HCT116 (cell line): ENCODE measurements around the gene ECE1. TPM values are rescaled to one million over a fixed set of nuclear protein-coding genes. Genes with fewer than 3 reads are reported as not detected.

Experiments used
- ATAC-seq: fragments of 200-7000 bp; cut with Tn5 transposase; 2 replicates; pipeline ENCODE4 v1.9.1; 2020; ENCODE audit warnings: mild to moderate bottlenecking, moderate library complexity
- BruUV-seq: library from RNA; stranded (reverse); fragments of 400-500 nt; replicated peaks from 2 replicates; lab custom pipeline; 2021; lab: Mats Ljungman, UMichigan
- CTCF ChIA-PET: fragments of 300-600 bp; sonication (Branson Sonifier 250); formaldehyde crosslinking; loops from one replicate; lab custom pipeline; 2021; ENCODE audit warnings: antibody characterized with exemption; lab: Charles Lee
- POLR2A ChIA-PET: fragments of 300-600, 350-600 bp; sonication (Branson Sonifier 250); formaldehyde crosslinking; loops from one replicate; lab custom pipeline; 2021; ENCODE audit warnings: antibody characterized with exemption; lab: Charles Lee
- RAD21 ChIA-PET, 2 experiments: fragments of 300-600 bp; sonication (Branson Sonifier 250); formaldehyde crosslinking; loops; one replicate each; lab custom pipeline; 2023; ENCODE audit warnings: low total read pairs in 2 of 2; ENCODE audit not compliant: uncharacterized antibody in 2 of 2, unreplicated experiment in 2 of 2, low non-redundant PET in 1 of 2; lab: Charles Lee
- DNase-seq: peaks from one replicate; pipeline ENCODE4 v3.0.0-alpha.2; 2010; ENCODE audit warnings: low read depth, low spot score
- H2AFZ ChIP-seq: fragments of 200-600 bp; shearing (Covaris generic), sonication (generic); 2 replicates; pipeline ENCODE4 v1.6.1; 2017; ENCODE audit warnings: low read depth, mixed run types, mixed read lengths, antibody characterized with exemption, low read length; ENCODE audit not compliant: poor library complexity, severe bottlenecking
- H3K27ac ChIP-seq: 2 replicates; pipeline ENCODE4 v1.5.1; 2012; ENCODE audit warnings: low read depth, low read length
- H3K27me3 ChIP-seq: fragments of 200-600 bp; sonication (generic); 2 replicates; pipeline ENCODE4 v1.6.1; 2016; ENCODE audit warnings: mixed run types, low read length, mixed read lengths; ENCODE audit not compliant: insufficient read depth
- H3K36me3 ChIP-seq, 2 experiments: fragments of 200-500 bp in 1 of 2; fragments of 200-600 bp in 1 of 2; sonication (Bioruptor generic) in 1 of 2; sonication (generic) in 1 of 2; 2 replicates each; pipeline versions ENCODE4 v1.5.1 to v1.6.1; 2014 to 2016; ENCODE audit warnings: low read length in 2 of 2, inconsistent platforms in 1 of 2, mixed read lengths in 1 of 2, mixed run types in 1 of 2; ENCODE audit not compliant: insufficient read depth in 2 of 2, control insufficient read depth in 1 of 2
- H3K4me1 ChIP-seq, 2 experiments: fragments of 200-600 bp in 1 of 2; sonication (generic) in 1 of 2; 2 replicates each; pipeline versions ENCODE4 v1.5.1 to v1.6.1; 2012 to 2017; ENCODE audit warnings: low read length in 2 of 2, inconsistent platforms in 1 of 2, mild to moderate bottlenecking in 1 of 2, mixed read lengths in 1 of 2, mixed run types in 1 of 2, moderate library complexity in 1 of 2; ENCODE audit not compliant: insufficient read depth in 2 of 2, control insufficient read depth in 1 of 2
- H3K4me2 ChIP-seq: fragments of 200-600 bp; sonication (generic); 2 replicates; pipeline ENCODE4 v1.6.1; 2017; ENCODE audit warnings: mixed run types, low read length, mixed read lengths
- H3K4me3 ChIP-seq, 2 experiments: fragments of 200-600 bp in 1 of 2; sonication (generic) in 1 of 2; replicated peaks in 1 of 2; 2 replicates each; pipeline ENCODE4 v1.5.1; 2011 to 2016; ENCODE audit warnings: low read length in 2 of 2, control low read depth in 1 of 2, low read depth in 1 of 2, mild to moderate bottlenecking in 1 of 2, mixed read lengths in 1 of 2, mixed run types in 1 of 2
- H3K79me2 ChIP-seq: fragments of 200-600 bp; sonication (generic); 2 replicates; pipeline ENCODE4 v1.6.1; 2017; ENCODE audit warnings: mild to moderate bottlenecking, mixed run types, low read length, moderate library complexity, mixed read lengths; ENCODE audit not compliant: insufficient read depth
- H3K9ac ChIP-seq: fragments of 200-600 bp; sonication (generic); 2 replicates; pipeline ENCODE4 v1.6.1; 2016; ENCODE audit warnings: low read length, mixed read lengths
- H3K9me2 ChIP-seq: fragments of 200-600 bp; sonication (generic), shearing (Covaris generic); 2 replicates; pipeline ENCODE4 v1.6.1; 2017; ENCODE audit warnings: mixed run types, mild to moderate bottlenecking, moderate library complexity; ENCODE audit not compliant: insufficient read depth
- H3K9me3 ChIP-seq, 2 experiments: fragments of 200-500 bp in 1 of 2; fragments of 200-600 bp in 1 of 2; sonication (Bioruptor generic) in 1 of 2; sonication (generic) in 1 of 2; 2 replicates each; pipeline ENCODE4 v1.6.1; 2014 to 2017; ENCODE audit warnings: low read length in 2 of 2, mixed read lengths in 2 of 2, inconsistent platforms in 1 of 2, low read depth in 1 of 2, mild to moderate bottlenecking in 1 of 2, mixed run types in 1 of 2, moderate library complexity in 1 of 2; ENCODE audit not compliant: control insufficient read depth in 1 of 2, insufficient read depth in 1 of 2
- H4K20me1 ChIP-seq: fragments of 200-600 bp; sonication (generic), shearing (Covaris generic); 2 replicates; pipeline ENCODE4 v1.6.1; 2017; ENCODE audit warnings: mixed run types, mild to moderate bottlenecking, moderate library complexity; ENCODE audit not compliant: insufficient read depth
- ATF3 ChIP-seq: IDR thresholded peaks from 2 replicates; pipeline ENCODE4 v1.6.1; 2012
- CEBPB ChIP-seq: IDR thresholded peaks from 2 replicates; pipeline ENCODE4 v1.6.1; 2012; ENCODE audit warnings: low read depth
- EZH2 ChIP-seq: fragments of 200-600 bp; sonication (generic); IDR thresholded peaks from 2 replicates; pipeline ENCODE4 v1.6.1; 2017; ENCODE audit warnings: antibody characterized with exemption, mixed run types
- JUND ChIP-seq: IDR thresholded peaks from 2 replicates; pipeline ENCODE4 v1.6.1; 2012
- POLR2AphosphoS5 ChIP-seq: IDR thresholded peaks from 2 replicates; pipeline ENCODE4 v1.6.1; 2011; ENCODE audit warnings: mild to moderate bottlenecking, low read depth, low read length, moderate library complexity
- SP1 ChIP-seq: IDR thresholded peaks from 2 replicates; pipeline ENCODE4 v1.6.1; 2012; ENCODE audit warnings: low read depth
- SRF ChIP-seq: IDR thresholded peaks from 2 replicates; pipeline ENCODE4 v1.6.1; 2012; ENCODE audit warnings: low read depth
- TCF7L2 ChIP-seq: IDR thresholded peaks from 2 replicates; pipeline ENCODE4 v1.7.0; 2011; ENCODE audit warnings: borderline replicate concordance, inconsistent platforms; ENCODE audit not compliant: insufficient read depth, insufficient read length; ENCODE audit errors: extremely low read depth
- ZBTB33 ChIP-seq: IDR thresholded peaks from 2 replicates; pipeline ENCODE4 v1.6.1; 2011; ENCODE audit warnings: mild to moderate bottlenecking, low read length, moderate library complexity; ENCODE audit not compliant: insufficient replicate concordance; ENCODE audit errors: extremely low read depth
- ZFX ChIP-seq: fragments of 450-650 bp; IDR thresholded peaks from 2 replicates; pipeline ENCODE4 v1.6.1; 2017
- intact Hi-C: fragments of 100-400 bp; cut with micrococcal nuclease; formaldehyde crosslinking; loops from 2 replicates; pipeline ENCODE4 v1.10.0; 2022
- total RNA-seq: library from RNA; stranded (reverse); gene quantifications from one replicate; pipeline ENCODE4 v1.2.1, GENCODE V29; 2021; ENCODE audit not compliant: unreplicated experiment
- TF ChIP-seq, protein P1 (sequence below): IDR thresholded peaks from 2 replicates; pipeline ENCODE4 v1.6.1; 2012; ENCODE audit warnings: low read depth

ECE1 gene
- total RNA-seq, 1 experiment from 2014 or later = 66.8 TPM

DNA sequence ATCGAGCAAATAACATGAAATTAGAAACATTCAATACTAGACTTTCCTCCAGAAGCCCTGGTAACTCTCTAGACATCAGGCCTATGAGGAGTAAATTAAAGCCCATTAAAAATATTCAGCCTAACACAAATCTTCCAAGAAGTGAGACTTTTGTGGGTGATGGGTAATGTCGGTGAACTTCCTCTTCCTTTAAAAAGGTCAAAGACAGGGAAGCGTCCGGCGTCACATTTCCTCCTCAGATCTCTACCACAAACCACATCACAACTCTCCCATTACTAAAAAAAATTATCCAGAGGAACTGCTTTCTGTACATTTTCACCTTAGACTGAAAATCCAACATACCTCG is 115.0 kb downstream of the ECE1 start (continued):
- TF ChIP-seq ZBTB33 (no peak), ZFX (no peak), JUND (no peak), ATF3 (no peak)
- TF ChIP-seq, protein P1, sequence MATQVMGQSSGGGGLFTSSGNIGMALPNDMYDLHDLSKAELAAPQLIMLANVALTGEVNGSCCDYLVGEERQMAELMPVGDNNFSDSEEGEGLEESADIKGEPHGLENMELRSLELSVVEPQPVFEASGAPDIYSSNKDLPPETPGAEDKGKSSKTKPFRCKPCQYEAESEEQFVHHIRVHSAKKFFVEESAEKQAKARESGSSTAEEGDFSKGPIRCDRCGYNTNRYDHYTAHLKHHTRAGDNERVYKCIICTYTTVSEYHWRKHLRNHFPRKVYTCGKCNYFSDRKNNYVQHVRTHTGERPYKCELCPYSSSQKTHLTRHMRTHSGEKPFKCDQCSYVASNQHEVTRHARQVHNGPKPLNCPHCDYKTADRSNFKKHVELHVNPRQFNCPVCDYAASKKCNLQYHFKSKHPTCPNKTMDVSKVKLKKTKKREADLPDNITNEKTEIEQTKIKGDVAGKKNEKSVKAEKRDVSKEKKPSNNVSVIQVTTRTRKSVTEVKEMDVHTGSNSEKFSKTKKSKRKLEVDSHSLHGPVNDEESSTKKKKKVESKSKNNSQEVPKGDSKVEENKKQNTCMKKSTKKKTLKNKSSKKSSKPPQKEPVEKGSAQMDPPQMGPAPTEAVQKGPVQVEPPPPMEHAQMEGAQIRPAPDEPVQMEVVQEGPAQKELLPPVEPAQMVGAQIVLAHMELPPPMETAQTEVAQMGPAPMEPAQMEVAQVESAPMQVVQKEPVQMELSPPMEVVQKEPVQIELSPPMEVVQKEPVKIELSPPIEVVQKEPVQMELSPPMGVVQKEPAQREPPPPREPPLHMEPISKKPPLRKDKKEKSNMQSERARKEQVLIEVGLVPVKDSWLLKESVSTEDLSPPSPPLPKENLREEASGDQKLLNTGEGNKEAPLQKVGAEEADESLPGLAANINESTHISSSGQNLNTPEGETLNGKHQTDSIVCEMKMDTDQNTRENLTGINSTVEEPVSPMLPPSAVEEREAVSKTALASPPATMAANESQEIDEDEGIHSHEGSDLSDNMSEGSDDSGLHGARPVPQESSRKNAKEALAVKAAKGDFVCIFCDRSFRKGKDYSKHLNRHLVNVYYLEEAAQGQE = no peak

DNA sequence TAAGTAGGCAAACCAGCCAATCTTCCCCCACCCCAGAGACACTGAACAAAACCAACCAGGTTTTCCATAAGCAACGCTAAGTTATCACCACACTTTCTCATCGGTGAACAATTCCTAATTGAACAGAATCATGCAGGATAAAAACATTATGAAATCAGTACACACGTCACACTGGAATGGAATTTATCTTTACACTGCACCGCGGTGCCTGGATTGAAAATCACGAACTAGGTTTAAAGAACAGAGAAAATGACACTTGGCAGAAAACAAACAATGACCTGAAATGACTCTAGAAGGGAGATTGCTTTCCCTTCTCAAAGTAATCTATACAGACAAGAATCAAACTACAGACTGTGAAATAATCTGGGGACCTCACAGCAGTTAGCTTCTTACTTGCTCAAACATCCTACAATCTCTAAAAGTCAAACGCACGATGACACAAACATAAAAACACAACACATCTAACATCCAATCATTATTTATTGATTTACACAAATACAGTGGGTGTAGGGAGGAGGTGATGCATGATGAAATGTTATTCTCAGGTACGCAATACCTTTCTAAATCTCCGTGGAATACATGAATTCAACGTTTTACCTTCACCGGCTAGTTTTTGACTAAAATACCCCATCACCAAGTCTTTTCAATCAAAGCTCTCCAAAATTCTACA is 115.5 kb downstream of the ECE1 start:
- ATAC-seq (no peak), DNase-seq (no peak)
- peaks cover 0 to 4% of the 10 kb centered on the region in 2 experiments; a peak in 1 of 4 replicates for H3K36me3 ChIP-seq
- peak overlapping the region; percentile 92 for H3K9ac ChIP-seq
- no peak overlapping the region for H3K27ac ChIP-seq
- no peaks in the 10 kb centered on the region for H3K9me3 ChIP-seq
- no peaks in the 10 kb centered on the region for H4K20me1 ChIP-seq
- POLR2A ChIA-PET = no interaction called here
- intact Hi-C loops = loop anchor here (5.0 kb wide), 1 partner anchor 152 kb away; no protein-coding TSS in a partner anchor
- no peaks in the 10 kb centered on the region for H3K27me3 ChIP-seq
- H3K4me3 ChIP-seq = peak overlapping the region; percentile 89 to 94
- no TSS peak for BruUV-seq
- no peak overlapping the region for H2AFZ ChIP-seq
- peak overlapping the region; percentile 98 for H3K4me2 ChIP-seq
- no peaks in the 10 kb centered on the region for H3K9me2 ChIP-seq
- peaks cover 45% of the 10 kb centered on the region for H3K79me2 ChIP-seq
- peaks cover 8 to 22% of the 10 kb centered on the region in 2 experiments; a peak in 3 of 4 replicates for H3K4me1 ChIP-seq
- no peak for TF ChIP-seq CEBPB
- no peak for TF ChIP-seq POLR2AphosphoS5
- TF ChIP-seq, protein P1 = no peak
- no peak for TF ChIP-seq EZH2
- TF ChIP-seq TCF7L2 = no peak
- no peak for TF ChIP-seq SRF
- no peak for TF ChIP-seq SP1
- CTCF ChIA-PET = no interaction called here
- RAD21 ChIA-PET = no interaction called here
